CD4-positive, alpha-beta T cell treated with Interleukin-4 for 4 hours (primary cell): ENCODE results near the gene MEAK7.

Experiments
- DNase-seq: peaks from one replicate; pipeline ENCODE4 v3.0.0-alpha.2; 2020

The MEAK7 gene, protein sequence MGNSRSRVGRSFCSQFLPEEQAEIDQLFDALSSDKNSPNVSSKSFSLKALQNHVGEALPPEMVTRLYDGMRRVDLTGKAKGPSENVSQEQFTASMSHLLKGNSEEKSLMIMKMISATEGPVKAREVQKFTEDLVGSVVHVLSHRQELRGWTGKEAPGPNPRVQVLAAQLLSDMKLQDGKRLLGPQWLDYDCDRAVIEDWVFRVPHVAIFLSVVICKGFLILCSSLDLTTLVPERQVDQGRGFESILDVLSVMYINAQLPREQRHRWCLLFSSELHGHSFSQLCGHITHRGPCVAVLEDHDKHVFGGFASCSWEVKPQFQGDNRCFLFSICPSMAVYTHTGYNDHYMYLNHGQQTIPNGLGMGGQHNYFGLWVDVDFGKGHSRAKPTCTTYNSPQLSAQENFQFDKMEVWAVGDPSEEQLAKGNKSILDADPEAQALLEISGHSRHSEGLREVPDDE

GRCh38 chr16:84504420-84505248, at the start of gene MEAK7:
Gene MEAK7 (minus strand): TSS chr16:84504659. CDS start chr16:84498086, 6,573 bp downstream.
- DNase-seq = peak; percentile 97

- peak; percentile 69 for DNase-seq
Measured at GRCh38 chr16:84553873-84554399, 49.5 kb upstream of the MEAK7 start.

DNA sequence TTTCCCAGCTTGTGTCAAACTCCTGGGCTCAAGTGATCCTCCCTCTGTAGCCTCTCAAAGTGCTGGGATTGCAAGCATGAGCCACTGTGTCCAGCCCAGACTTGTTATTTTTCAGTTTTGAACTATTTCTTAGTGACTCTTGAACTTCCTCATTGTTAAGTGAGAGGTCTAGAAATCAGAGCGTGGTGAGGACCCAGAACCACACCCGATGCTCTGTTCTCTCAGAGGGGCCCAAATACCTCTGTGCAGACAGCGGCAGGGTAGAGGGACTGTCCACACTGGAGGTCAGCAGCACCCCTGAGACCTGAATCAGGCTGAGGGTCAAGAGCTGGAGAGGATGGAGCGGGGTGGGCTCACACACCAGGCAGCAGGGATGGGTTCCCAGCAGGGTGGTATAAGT, 47.7 kb upstream of the MEAK7 start:
- no peak for DNase-seq

DNA sequence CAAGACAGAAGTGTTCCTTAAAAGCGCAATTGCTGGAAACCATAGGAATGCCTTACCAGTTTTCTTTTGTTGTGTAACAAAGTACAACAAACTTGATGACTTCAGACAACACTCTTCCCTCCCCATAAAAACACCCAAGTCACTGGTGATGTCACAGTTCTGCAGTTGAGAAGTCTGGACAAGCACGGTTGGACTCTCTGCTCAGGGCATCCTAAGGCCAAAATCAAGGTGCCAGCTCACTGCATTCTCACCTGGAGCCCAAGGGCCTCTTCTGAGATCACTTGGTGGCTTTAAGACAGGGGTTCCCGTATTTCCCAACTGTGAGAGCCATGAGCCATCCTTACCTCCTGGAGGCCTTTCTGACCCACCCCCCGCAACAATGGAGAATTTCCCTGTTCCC, 45.6 kb upstream of the MEAK7 start:
- DNase-seq = no peak

DNA sequence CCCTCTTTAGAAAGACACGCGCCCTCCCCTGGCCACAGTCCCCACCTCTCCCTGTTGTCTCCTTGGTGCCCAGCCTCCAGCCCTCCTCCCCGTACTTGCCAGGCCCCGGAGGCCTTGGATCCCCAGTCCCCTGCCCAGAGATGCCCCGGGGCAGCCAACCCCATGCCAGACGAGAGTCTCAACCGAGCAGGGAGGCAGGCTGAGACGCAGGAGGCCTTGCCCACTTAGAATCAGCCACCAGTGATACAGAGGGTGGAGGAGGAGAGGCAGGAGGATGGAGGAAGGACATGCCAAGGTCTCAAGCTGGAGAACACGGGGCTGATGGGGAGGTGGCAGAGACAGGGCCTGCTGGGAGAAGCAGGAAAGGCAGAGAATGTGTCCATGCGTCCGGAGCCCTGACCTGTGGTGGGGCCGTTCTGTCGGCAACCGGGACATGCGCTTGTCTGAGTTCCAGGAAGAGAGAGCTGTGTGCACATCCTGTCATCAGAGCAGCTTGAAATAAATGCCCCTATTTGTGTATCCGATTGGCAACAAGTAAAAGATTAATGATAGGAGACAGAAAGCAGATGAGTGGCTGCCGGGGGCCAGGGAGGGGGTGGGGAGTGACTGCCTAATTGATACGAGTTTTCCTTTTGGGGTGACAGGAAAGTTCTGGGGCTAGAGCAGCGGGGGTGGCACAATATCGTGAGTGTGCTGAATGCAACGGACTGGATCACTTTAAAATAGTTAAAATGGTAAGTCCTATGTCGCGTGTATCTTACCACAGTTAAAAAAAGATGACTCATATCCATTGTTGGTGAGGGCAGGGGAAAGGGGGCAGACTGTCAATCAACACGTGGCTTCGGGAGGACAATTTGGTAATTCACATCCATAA, 44.7 kb upstream of the MEAK7 start:
- peak; percentile 63 for DNase-seq

DNA sequence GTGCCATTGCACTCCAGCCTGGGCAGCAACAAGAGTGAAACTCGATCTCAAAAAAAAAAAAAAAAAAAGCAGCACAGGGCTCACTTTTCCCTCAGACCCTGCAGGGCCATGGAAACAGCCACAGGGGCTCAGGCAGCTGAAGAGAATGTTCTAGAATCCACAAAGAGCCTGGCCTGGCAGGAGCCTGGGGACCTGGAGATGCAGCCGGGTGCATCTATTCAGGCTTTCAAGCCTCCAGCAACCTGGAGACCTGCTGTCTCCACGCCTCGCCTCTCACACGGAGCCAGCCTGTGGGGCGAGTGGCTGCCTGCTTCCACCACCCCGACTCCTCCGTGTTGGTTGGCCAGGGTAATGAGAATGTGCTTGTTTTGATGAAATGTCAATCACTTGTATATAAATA, 44.0 kb upstream of the MEAK7 start:
- no peak for DNase-seq

DNA sequence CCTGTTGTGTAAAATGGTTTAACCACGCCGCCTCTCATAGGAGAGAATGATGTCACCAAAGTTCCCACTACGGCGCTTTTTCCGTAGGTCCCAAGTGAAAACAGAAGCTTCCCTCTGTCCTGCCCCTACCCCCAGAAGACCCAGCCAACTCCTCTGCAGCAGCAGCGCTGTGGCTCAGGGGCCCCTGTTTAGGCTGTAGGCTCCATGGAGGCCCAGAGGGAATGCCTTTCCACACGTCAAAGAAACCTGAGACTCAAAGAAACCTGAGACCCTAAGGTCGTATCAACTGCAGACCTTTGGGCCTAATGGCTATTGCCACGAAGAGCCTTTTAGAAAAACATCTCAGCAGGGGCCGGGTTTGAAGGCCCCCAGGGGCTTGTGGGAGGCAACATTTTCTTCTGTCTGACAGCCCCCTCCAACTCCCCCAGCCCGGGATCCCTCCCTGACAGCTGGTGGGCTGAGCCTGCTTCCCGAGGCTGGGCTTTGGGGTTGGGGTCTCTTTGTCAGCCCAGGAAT, 43.1 kb upstream of the MEAK7 start:
- DNase-seq = no peak

DNA sequence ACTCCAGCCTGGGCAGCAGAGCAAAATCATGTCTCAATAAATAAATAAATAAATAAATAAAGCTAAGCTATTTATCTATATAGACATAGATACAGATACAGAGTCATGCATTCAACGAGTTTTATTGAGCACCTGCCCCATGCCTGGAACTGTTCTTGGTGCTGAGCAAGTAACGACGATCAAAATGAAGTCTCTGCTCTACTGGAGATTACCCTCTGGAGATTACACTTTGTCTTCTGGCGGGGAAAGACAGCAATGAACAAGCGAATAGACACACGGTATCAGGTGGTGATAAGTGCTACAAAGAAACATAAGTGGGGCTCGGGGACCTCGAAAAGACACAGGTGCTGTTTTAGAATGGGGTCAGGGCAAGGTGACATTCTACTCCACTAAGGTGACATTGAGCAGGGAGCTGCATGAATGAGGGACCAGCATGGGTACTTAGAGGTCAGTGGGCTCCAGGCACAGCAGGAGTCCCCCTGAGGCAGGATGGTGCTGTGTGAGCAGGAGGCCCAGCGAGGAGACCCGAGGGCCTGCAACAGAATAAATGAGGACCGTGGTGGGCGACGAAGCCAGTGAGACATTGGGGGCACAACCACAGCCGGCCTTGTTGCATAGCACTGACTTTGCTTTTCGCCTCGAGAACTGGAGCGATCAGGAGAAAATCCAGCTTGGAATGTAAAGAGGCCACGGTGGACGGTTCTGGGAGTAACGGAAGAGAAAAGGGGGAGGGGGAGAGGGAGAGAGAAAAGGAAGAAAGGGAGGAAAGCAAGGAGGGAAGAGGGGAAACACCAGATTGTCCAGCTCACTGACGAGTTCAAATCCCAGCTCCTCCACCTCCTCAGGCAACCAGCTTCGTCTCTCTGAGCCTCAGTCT, 42.4 kb upstream of the MEAK7 start:
- no peak for DNase-seq

GRCh38 chr16:84545114-84545737, 40.8 kb upstream of the MEAK7 start:
- no peak for DNase-seq

- DNase-seq = no peak
Measured at GRCh38 chr16:84544031-84544773, 39.7 kb upstream of the MEAK7 start.

GRCh38 chr16:84543253-84543652, 38.8 kb upstream of the MEAK7 start:
- no peak for DNase-seq

GRCh38 chr16:84541999-84542817, 37.7 kb upstream of the MEAK7 start:
- DNase-seq = no peak

GRCh38 chr16:84540194-84540593, 35.7 kb upstream of the MEAK7 start:
- no peak for DNase-seq

DNA sequence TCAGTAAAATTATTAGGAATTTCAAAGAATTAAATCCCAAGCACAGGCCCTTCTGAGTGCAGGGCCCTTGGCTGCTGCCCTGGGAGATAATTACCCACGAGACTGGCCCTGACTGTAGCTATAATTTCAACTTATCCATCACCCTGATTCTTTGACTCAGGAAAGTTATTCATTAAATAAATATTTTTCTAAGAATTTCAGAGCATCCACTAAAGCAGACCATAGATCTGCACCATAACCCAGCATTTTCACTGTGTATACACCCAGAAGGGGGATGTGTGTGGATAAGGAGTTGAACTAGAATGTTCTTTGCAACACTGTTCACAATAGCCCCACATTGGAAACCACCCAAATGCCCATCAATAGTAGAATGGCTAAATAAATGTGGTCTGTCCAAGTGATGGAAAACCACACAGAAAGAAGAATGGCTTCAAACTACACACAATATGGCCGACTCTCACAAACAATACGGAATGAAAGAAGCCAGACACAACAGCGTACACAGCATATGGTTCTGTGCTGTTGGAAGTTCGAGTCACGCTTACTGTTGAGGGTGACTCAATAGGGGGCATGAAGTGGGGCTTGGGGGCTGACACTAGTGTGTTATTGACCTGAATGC, 33.9 kb upstream of the MEAK7 start:
- no peak for DNase-seq

GRCh38 chr16:84537491-84538151, 33.2 kb upstream of the MEAK7 start:
- no peak for DNase-seq

DNA sequence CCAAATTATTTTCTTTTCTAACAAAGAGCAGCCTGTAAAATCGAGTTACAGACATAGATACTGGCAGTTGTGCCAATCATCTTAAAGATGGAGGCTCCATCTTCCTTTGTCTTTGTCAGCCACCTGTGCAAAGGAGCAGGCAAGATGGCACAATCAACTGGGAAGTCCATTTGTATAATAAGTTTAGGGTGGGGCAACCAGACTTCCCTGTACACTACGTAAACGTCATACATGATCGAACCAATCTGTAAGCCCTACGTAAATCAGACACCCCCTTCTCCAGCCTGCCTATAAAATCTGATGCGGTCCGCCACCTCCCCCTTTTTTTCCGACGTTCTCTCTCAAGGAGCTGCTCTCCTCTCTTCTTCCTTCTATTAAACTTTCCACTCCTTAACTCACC, 31.4 kb upstream of the MEAK7 start:
- no peak for DNase-seq

DNA sequence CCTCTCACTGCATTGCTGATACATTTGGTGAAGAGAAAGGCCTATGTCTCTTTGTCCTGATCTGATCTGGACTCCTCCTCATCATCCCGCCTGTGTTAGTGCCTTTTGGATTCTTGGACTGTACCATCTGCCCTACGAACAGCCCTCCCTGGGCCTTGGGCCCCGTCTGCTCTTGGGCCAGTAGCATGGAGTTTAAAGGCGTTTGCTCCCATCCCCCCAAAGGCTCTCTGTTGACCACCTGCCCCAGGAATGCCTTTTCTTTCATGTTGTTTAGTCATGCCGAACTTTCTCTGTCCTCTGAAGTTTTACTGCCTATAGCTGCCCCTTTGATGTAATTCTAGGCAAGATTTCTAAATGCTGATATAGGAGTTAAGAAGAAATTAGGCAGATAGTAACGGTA, 30.9 kb upstream of the MEAK7 start:
- no peak for DNase-seq

- DNase-seq = no peak
Measured at GRCh38 chr16:84534815-84535214, 30.4 kb upstream of the MEAK7 start.
